HG03342 (cell line): ENCODE data around the gene KCNQ5.
"Not testable (repeated sequence)": the region's sequence is repeated elsewhere in the genome, so short reads cannot be mapped to it uniquely, and the experiment has no call there.

Experiments
- ATAC-seq: cut with Tn5 transposase; IDR thresholded peaks from one replicate; pipeline ENCODE4 v1.9.1; 2021; ENCODE audit warnings: mild to moderate bottlenecking, moderate library complexity; ENCODE audit not compliant: unreplicated experiment

Gene KCNQ5

DNA sequence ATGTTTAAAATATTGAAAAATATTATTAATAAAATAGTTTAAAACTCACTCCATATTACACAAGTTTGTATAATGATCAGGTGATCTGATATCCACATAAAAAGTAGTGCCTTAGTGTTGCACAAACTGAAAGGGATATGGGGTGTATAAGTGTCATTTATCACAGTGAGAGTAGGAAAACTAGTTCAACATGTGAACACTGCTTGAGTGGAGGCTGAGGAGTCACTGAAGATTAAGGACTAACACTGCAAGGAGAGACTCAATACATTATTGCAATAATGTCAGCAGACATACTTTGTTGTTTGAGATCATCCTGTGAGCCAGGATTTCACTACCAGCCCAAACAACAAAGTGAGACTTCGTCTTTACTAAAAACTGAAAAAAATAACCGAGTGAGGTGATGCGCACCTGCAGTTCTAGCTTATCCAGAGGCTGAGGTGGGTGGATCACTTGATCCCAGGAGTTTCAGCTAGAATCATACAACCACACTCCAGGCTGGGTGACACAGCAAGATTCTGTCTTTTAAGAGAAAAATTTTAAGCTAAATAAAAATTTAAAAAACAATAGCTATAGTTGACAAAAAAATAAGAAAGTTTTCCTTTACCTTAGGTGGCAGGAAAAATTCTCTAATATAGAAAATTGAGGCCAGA, 605.9 kb downstream of the KCNQ5 start:
- ATAC-seq: no peak

- no peak for ATAC-seq
Measured at GRCh38 chr6:73231986-73232391, 610.1 kb downstream of the KCNQ5 start.

DNA sequence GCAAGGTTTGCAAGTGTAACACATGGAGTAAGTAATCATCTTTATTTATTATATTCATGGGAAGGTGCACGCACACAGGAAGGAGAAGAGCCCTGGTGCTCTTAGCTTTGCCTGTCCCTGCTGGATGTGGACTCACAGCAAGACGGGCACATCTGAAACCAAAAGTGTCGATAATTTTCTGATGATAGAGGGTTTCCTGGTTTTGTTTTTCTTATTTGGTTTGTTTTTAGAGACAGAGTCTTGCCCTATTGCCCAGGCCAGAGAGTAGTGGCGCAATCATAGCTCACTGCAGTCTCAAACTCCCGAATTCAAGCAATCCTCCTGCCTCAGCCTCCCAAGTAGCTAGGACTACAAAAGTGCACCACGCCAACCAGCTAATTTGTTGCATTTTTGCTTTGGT, 611.2 kb downstream of the KCNQ5 start:
- ATAC-seq: no peak

GRCh38 chr6:73233971-73234370, 612.1 kb downstream of the KCNQ5 start:
- ATAC-seq: not testable (repeated sequence)

- ATAC-seq: no peak
Measured at GRCh38 chr6:73234733-73235132, 612.9 kb downstream of the KCNQ5 start.

DNA sequence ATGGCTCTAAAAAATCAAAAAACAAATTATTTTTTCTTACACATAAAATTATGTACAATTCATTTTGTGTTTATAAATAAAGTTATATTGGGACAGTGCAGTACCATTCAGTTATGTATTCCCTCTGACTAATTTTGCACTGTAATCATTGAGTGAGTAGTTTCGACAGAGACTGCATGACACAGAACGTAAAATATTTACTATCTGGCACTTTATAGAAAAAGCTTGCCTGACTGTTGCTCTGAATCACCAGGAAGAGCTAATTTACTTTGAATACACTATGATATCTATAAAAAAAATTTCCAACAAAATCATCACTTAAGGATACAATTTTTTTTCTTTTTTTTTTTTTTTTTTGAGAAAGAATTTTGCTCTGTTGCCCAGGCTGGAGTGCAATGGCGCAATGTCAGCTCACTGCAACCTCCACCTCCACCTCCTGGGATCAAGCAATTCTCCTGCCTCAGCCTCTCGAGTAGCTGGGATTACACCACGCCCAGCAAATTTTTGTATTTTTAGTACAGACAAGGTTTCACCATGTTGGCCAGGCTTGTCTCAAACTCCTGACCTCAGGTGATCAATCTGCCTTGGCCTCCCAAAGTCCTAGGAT, 614.4 kb downstream of the KCNQ5 start:
- ATAC-seq: no peak

- ATAC-seq: no peak
Measured at GRCh38 chr6:73240730-73241129, 618.9 kb downstream of the KCNQ5 start.

GRCh38 chr6:73242001-73242400, 620.1 kb downstream of the KCNQ5 start:
- no peak for ATAC-seq
